Stimulated activated CD8-positive, alpha-beta memory T cell treated with anti-CD3 and anti-CD28 coated beads, Interleukin-12 subunit alpha, Interleukin-12 subunit beta, amount 100 ng/mL, for 1 hour (primary cell): ENCODE data around the gene CCDC14.
"Not testable (repeated sequence)": the region's sequence is repeated elsewhere in the genome, so short reads cannot be mapped to it uniquely, and the experiment has no call there.

Experiments
- DNase-seq: peaks from one replicate; pipeline ENCODE4 v3.0.0-alpha.2; 2020; ENCODE audit warnings: low read depth

The CCDC14 gene

DNA sequence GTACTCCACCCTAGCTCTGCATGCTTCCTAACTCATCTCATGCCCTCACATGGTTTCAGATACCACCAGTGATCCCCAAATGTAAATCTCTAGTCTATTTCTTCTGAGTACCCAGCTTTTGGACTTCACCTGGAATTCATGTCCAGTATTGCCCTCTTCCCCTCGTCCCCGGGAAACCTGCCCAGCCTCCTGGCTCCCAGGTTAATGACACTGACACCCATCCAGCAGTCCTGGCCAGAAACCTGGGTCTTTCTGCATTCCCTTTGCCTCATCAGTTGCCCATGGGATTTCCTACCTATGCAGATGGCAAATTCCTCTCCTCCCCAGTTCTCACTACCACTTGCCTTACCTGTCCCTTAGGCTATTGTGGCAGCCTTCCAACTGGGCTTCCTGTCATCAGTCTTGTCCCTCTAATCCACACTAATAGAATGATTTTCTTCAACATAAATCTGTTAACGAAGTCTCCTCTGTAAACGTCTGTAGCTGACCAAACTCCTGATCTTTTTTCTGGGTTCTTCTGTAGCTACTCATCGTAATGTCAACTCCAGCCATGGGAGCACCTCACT lies 61.6 kb downstream of the CCDC14 start:
- DNase-seq = no peak

- DNase-seq = no peak
Measured at GRCh38 chr3:123893012-123893411, 68.0 kb downstream of the CCDC14 start.

DNA sequence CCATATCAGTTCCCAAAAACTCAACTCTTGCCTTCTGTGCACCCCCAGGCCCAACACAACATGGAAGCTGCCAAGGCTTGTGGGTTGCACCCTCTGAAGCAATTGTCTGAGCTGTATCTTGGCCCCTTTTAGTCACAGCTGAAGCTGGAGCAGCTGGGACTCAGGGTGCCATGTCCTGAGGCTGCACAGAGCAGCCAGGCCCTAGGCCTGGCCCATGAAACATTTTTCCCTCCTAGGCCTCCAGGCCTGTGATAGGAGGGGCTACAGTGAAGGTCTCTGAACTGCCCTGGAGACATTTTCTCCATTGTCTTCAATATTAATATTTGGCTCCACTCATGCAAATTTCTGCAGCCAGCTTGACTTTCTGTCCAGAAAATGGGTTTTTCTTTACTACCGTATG lies 68.8 kb downstream of the CCDC14 start:
- no peak for DNase-seq

GRCh38 chr3:123890991-123891390 lies 70.0 kb downstream of the CCDC14 start:
- not testable (repeated sequence) for DNase-seq

GRCh38 chr3:123890162-123890561 lies 70.9 kb downstream of the CCDC14 start:
- not testable (repeated sequence) for DNase-seq

GRCh38 chr3:123884993-123885392 lies 76.0 kb downstream of the CCDC14 start:
- no peak for DNase-seq

- no peak for DNase-seq
Measured at GRCh38 chr3:123884203-123884831, 76.7 kb downstream of the CCDC14 start, which contains the start of gene MYLK. MYLK (minus strand) TSS chr3:123884332; CDS start chr3:123793841, 90,491 bp downstream.

DNA sequence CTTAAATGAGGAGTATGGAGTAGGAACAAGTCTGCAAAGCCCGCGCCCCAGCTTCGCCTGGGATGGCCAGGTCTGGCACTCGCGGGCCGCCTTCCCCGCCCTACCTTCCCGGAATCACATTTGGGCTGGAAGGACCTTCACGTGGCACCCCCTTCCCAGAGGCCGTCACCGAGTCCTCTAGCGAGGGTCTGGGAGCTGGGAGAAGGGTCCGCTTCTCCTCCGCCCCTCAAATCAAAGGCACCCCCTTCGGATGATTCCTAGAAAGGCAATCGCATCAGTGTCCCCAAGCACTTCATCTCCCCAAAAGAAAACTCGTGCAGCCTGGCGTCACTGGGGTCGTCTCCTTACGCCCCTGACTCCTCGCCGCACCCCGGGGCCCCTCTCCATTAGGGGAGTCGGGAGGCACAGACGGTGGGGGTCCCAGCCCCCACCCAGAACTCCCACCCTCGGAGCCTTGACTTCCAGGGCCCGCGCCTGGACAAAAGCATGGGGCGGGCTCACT lies 77.3 kb downstream of the CCDC14 start:
- DNase-seq = no peak

DNA sequence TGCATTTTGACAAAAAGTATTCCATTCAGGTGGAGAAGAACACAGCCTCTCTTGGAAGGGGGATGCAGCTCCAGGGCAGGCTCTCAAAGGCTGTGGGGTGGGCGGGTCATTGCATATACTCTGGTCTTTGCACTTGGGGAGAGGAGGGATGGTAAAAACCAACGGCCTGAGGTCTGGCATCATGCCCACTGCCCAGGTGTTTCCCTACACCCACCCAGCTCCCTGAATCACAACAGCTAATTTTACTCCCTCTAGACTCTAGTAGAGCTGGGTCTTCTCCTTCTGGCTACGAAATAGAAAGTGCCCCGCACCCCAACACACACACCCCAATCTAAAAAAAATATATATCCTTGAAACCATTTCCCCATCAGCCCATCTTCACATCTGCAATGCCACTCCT lies 77.9 kb downstream of the CCDC14 start:
- DNase-seq = no peak

DNA sequence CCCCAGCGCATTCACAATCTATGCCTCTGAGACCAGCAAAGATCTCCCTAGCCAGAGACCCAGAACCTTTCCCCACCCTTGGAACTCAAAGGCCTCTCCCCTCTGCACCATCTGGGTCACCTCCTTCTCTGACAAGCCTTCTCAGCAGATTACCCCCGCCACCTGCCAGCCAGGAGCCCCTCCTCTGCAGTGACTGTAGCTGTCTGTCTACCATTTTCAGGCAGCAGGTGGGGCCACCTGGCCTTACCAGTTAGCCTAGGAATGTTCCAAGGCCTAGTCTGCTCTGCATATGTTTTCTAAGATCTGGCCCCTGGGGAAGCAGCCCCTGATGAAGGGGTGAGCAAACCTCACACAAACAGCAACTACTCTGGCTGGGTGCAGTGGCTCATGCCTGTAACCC lies 79.3 kb downstream of the CCDC14 start:
- no peak for DNase-seq

DNA sequence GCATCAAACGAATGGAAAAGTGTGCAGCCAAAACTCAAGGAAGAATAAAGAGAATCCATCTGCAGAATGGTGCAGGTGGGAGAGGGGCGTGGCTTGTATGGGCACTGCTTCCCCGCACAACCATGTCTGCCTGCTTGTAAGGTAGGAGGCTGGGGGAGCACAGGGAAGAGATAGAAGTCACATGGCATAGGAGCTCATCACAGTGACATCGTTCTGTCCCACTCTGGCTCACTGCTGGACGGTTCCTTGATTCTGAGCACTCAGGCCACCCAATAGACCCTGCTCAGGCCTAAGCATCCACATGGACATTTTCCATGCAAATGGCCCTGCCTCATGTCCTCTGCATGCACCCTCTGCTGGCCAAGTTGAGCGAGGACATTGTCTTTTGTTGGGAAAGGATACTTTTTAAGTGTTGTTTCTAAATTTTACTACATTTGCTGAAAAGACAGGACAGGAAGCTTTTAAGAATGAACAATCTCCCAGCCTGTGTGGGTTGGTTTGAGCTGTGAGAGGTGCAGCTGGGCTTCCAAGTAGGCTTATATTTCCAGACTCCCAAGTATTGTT lies 79.9 kb downstream of the CCDC14 start:
- no peak for DNase-seq

GRCh38 chr3:123878807-123879206 lies 82.2 kb downstream of the CCDC14 start:
- DNase-seq = no peak

GRCh38 chr3:123877965-123878364 lies 83.1 kb downstream of the CCDC14 start:
- no peak for DNase-seq

- no peak for DNase-seq
Measured at GRCh38 chr3:123877466-123877865, 83.6 kb downstream of the CCDC14 start.

GRCh38 chr3:123876858-123877257 lies 84.2 kb downstream of the CCDC14 start:
- DNase-seq = no peak

- no peak for DNase-seq
Measured at GRCh38 chr3:123872621-123873020, 88.4 kb downstream of the CCDC14 start.

GRCh38 chr3:123871946-123872345 lies 89.1 kb downstream of the CCDC14 start:
- no peak for DNase-seq

DNA sequence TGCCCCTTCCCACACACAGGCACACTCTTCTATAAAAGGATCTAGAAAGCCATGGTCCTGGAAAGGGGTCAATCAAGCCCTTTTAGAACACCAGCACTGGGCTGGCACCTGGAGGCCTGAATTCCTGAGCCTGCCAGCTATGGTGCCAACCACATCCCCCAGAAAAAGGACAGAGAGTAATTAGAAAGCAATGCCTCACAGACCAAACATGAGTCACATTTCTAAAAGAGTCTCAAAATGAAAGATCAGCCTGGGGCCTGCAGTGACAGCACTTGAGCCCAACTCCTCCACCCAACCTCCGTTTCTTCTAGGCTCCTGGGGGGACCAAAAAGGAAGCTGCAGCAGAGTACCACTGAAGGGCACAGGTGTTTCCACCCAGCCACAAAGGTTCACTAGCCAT lies 91.0 kb downstream of the CCDC14 start:
- no peak for DNase-seq

GRCh38 chr3:123869165-123869564 lies 91.9 kb downstream of the CCDC14 start:
- DNase-seq = no peak

DNA sequence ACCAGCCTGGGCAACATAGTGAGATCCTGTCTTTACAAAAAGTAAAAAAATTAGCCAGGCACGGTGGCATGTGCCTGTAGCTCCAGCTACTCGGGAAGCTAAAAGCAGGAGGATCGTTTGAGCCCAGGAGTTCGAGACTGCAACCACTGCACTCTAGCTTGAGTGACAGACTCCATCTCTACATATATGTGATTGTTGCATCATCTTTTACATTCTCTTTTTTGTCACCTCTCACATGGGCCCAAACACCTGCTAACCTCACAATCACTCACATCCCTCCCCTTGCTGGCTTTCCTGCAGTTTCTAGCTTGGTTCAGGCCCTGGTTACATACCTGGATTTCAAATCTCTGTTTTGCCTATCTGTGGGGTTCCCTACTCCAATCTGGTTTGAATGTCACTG lies 96.3 kb downstream of the CCDC14 start:
- no peak for DNase-seq
